Posterior cingulate gyrus (tissue), 11 donors: ENCODE data around the gene PDGFA.
A peak's percentile ranks its signal among the peaks of the same experiment; 100 is the strongest.

Experiments
- DNase-seq, 10 donors: peaks; one replicate each; pipeline versions ENCODE4 v3.0.0 to v3.0.0-alpha.2; 2020 to 2021; ENCODE audit warnings: mixed read lengths in 3 of 10
- intact Hi-C: fragments of 100-400 bp; cut with DNase I; formaldehyde crosslinking; loops from one replicate; pipeline ENCODE4 v1.15.1; 2023

Gene PDGFA

DNA sequence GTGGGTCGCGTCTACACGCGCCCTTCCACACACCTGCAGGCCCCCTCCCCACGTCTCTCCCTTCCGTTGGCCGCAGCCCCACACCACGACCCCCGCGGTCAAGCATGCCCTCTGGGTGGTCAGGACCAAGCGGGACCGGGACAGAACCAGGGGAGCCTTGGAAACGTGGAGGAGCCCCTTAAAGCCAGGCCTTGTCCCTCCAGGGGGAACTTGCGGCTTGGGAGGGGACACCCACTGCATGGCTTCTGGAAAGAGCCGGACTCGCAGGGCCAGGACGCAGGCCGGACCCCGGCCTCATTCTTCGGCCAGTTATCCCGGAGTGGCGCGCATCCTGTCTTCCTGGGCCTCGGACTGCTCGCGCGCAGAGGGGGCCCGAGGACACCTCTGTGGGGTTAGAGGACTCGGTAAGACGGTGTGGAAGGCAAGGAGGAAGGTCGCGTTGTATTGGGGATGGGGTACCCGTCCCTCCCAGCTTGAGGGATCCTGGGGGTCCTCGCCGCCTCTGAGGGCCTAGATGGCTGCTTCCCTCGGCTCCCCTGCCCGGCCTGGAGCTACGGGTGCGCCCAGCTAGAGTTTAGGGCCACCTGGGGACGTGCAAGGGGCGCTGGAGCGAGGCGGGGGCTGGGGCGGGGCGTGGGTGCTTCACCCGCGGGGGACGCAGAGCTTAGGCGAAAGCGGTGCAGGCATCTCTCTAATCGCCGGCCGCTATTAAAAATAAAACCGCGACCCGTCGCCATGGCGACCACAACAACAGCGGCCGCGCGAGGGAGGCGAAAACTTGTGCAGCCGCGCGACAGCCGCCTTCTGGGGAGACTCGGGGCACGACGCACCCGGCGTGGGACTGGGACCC is 1.8 kb upstream of the PDGFA start:
- intact Hi-C loops, result loop anchor here (5.0 to 10.0 kb wide), 2 partner anchors 113 to 256 kb away; no protein-coding TSS in a partner anchor
- peak in 7 of 10 donors; percentile 47 to 93 (median 66) for DNase-seq

DNA sequence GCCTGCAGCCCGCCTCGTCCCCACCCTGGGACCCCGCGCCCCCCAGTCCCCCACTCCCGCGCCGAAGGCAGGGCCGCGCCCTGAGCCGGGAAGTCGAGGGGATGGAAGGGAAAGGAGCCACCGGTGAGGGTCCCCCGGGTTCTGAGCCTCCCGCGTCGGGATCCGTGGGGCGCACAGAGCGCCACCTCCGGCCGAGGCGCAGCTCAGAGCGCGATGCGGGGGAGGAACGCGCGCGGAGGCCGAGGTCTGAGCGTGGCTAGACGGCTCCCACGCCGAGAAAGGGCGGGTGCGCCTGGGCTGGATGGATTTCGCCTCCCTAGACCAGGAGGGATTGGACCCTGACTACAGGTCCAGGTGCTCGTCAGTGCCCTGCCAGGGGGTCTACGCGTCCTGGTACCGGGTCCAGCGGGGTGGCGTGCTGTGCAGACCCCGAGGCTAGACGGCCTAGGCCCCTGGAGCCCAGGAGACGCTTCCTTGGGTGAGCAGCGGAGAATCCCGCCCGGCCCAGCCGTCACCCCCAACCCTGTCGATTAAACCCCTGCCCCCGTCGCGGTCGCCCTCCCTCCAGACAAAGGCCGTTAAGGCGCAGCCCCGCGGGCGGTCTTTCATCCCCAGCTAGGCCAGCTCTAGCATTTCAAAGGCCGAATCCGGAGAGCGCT is 986 bp upstream of the PDGFA start:
- intact Hi-C loops, result loop anchor here (5.0 to 10.0 kb wide), 2 partner anchors 114 to 257 kb away; no protein-coding TSS in a partner anchor
- DNase-seq, result peak in 2 of 10 donors; percentile 31 to 45

DNA sequence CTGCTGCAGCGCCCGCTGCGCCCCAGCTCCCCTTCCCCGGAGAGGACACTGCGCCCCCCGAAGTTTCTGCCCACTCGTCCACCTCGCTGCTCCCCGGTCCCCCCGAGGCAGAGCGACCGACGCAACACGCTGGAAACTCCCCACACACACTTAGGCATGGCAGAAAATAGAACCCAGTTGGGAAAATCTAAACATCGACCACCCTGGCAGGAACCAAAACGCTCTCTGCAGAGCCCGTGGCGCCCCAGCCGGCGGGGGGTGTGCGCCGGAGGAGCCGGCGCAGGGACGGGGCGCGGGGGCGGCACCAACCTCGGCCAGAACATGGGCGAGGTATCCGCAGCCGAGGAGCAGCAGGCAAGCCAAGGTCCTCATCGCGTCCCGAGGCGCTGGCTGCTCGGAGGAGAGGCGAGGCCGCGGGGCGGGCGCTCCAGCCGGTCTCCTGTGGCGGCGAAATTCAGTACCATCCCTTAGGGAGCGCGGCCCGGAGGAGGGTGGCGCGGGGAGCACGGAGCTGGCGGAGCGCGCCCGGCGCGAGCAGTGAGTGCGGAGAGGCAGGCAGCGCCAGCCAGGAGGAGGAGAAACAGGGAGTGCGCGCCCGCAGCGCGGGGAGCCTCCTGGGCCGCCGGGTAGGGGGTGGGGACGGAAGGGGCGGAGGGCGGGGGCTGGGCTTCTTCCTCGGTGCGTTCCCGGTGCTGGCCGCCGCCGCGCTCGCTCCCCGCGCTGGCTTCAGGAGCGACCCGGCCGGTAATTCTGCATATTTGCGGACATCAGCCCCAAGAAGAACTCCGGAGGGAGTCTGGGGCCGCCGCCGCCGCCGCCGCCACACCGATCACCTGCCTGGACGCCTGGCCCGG is 789 bp downstream of the PDGFA start:
- intact Hi-C loops, result loop anchor here (2.0 to 5.0 kb wide), 2 partner anchors 78 to 186 kb away; no protein-coding TSS in a partner anchor
- peak; percentile 80 to 98 (median 86) for DNase-seq

DNA sequence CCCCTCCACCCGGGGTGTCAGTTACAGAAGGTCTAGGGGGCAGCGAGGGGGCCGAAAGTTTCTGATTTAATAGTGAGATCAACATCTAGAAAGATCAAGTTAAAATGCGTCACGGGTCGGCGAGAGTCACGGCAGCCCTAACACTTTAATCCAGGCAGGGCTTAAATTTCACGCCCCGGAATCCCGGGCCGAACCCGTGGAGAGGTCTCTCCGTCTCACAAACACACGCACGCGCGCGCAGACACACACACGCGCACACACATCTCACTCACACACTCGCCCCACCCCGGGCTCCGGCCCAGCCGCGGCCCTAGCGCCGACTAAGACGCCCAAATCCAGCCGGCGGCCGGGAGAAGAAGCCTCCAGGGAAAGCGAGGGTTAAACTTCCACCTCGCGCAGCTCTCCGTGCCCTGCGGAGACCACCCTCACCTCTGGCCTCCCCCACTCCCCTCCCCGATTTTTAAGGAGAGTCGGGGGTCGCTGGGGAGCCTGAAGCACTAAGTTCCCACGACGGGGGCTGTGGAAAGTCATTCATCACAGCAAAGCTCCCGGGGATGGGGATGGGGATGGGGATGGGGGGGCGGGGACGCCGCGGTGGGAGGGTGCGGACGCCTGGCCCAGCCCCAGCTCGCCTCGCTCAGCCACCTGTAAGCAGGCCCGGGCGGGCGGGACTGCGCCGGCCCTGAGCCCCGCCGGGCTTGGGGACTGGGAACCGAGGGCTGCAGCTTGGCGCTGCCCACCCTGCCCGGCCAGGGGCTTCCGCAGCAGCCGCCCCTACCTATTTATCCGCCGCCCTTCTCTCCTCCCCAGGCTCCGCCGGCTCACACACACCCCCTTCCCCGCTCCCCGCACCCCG is 1.6 kb downstream of the PDGFA start:
- intact Hi-C loops, result loop anchor here (2.0 to 5.0 kb wide), 2 partner anchors 79 to 185 kb away; no protein-coding TSS in a partner anchor
- peak; percentile 55 to 95 (median 74) for DNase-seq

DNA sequence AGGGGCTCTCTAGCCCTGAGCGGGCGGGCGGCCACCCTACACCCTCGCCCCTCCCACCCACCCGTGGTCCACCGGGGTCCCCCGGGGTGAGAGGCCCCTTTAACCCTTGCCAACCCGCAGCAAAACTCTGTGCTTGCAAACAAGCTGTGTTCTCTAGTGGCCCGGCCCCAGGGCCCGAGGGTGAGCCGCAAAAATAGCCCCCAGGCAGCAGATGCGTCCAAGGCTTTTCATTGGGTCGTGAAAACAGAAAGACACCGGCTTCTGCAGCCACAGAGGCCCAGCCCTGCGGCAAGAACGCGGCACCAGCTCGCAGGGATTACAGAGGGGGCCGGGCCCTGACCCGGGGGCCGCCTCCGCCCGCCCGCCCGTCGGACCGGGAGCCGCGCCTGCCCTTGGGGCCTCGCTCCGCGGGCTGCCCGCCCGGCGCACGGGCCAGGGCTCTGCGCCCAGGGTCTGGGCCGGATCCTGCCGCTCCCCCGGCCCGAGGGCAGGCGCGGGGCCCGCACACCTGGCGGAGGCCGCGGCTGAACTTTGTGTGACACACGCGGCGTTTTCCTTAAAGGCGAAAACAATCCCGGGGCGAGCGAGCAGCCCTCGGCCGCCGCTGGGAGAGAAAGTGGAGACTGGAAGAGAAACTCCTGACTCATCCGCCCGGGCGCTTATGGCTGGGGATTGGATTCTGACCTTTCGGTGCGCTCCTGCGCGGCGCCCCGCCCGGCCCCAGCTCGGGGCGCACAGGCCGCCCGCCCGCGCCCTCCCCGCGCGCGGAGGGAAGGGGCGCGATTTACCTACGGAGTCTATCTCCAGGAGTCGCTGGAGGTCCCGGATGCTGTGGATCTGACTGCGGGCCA is 2.8 kb downstream of the PDGFA start:
- intact Hi-C loops, result loop anchor here (5.0 kb wide), 1 partner anchor 80 kb away; no protein-coding TSS in a partner anchor
- peak in 2 of 10 donors; percentile 15 to 33 for DNase-seq

DNA sequence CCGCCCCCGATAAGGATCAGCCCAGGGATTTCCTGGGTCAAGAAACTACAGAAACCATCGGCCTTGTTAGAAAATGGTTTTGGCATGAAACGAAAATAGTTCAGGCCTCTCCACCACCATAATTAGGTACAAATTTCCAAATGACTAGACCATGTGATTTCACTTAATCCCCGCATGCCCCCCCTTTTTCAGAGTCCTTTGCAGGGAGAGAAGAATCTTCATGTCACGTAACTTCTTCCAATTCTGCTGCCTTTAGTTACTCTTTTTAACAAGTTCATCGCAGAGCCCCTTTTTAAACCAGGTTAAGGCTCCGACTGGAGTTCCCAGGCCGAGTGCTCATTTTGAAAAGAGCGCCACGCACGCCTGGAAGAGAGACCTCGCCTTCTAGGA is 3.4 kb downstream of the PDGFA start:
- DNase-seq, result no peak
- intact Hi-C loops, result loop anchor here (5.0 kb wide), 1 partner anchor 81 kb away; no protein-coding TSS in a partner anchor

DNA sequence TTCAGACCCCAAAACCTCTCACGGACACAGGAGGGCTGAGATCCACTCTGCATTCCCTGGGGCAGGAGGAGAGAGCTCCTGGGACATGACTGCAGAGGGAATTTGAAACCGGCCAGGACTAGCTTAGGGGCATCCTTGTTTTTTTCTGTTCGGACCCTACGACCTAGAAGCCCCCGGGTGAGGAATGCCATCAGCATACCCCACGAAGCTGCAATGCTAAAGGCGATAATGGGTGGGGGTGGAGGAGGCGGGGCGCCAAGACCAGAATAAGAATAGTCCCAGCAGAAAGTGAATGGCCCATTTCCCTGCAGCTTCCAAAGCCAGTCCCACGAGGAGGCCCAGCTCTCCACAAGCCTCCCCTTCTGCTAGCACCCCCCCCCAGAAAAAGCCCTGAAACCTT is 4.0 kb downstream of the PDGFA start:
- no peak for DNase-seq
- intact Hi-C loops, result loop anchor here (5.0 kb wide), 1 partner anchor 82 kb away; no protein-coding TSS in a partner anchor

- peak in 9 of 10 donors; percentile 65 to 95 (median 73) for DNase-seq
Measured at GRCh38 chr7:514651-515598, 4.7 kb downstream of the PDGFA start.

DNA sequence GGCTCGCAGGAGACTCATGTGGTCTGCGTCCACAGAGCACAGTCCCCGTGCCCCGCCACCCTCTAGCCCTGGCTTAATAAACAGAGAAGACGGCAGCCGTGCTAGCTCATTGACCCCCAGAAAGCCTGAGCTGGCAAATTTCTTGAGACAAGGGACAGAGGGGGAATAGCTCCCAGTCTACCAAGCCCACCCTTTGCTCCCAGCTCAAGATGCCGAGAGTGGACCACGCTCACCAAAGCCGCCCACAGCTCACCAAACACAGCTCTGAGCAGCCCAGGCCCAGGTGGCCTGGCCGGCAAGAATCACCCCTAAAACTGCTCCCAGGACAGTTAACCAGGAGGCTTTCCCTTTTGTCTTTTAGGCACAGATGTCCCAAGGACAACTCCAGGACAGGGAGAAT is 5.4 kb downstream of the PDGFA start:
- intact Hi-C loops, result no loop called here
- DNase-seq, result no peak

More at GRCh38 chr7:514651-515598, 4.7 kb downstream of the PDGFA start:
- intact Hi-C loops, result loop anchor here (5.0 kb wide), 1 partner anchor 82 kb away; no protein-coding TSS in a partner anchor

DNA sequence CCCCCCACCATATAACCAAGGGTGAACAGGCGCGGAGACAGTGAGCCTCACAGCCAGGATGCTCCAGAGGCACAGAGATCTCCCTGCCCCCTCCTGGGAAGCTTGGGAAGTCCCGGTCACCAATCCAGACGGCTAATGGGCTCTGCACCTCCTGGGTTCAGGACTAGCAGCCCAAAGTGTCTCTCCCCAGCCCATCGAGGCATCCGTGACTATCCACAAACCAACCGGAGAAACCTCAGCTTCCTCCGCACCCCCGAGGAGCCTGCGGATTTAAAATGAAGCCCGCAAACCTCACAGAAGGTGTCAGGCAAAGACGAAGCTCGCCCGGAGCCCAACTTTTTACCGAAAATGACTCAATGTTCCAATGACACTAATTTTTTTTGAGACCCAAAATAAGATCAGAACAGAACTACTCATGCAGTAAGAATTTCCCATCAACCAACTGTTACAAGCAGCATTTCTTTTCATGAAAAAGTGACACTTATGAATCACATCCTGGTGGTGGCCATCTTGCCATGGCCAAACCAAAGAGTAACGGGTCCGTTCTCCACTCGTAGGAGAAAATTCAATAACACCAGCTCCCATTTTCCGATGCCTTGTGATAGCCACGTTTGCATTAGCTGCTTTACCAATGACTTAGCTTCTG is 6.0 kb downstream of the PDGFA start:
- intact Hi-C loops, result no loop called here
- no peak for DNase-seq

DNA sequence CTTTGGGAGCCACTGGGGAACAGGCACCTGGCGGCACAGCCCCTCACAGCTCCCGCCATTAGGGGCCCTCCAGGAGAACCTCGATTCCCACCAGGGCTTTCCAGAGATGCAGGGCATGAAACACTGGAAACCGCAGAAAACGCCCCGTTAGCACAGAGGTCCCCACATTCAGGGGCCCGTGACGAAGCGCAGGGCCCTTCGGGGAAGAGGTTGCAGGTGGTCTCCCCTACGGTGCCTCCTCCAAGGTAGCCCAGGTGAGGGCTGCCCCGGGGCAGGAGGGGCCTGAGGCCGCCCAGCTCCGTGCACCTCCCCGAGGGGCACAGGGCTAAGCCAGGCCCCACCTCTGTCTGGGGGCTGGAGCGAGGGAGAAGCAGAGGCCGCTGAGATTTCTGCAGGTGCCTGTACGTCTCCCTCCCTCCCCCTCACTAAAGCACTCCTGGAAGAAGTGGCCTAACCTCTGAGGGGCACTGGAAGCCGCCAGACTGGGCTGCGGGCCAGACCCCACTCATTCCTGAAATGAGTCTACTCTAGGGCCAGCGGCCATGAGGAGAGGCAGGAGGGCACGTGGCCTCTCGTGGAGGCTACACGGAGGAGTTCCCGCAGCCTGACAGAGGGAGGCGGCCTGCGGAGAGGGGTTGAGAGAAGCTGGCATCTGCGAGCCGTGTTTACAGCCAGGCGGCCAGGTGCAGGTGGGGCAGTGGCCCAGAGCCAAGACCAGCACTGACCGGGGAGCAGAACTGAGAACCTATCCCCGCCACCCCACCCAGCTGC is 6.9 kb downstream of the PDGFA start:
- peak in 2 of 10 donors; percentile 55 to 68 for DNase-seq
- intact Hi-C loops, result no loop called here

DNA sequence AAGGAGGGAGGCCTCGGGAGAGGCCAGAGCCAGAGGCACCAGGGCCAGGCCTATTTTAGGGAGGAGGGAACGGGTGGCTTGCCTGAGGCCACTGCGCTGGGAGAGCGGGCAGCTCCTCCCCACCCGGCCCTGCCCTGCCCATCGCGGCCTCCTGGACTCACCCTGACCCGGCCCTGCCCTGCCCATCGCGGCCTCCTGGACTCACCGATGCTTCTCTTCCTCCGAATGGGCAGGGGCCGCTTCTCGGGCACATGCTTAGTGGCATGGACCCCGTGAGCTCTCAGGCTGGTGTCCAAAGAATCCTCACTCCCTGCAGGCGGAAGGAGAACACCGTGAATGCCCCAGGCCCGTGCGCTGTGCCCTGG is 7.5 kb downstream of the PDGFA start:
- intact Hi-C loops, result no loop called here
- peak in 3 of 10 donors; percentile 25 to 79 (median 33) for DNase-seq

DNA sequence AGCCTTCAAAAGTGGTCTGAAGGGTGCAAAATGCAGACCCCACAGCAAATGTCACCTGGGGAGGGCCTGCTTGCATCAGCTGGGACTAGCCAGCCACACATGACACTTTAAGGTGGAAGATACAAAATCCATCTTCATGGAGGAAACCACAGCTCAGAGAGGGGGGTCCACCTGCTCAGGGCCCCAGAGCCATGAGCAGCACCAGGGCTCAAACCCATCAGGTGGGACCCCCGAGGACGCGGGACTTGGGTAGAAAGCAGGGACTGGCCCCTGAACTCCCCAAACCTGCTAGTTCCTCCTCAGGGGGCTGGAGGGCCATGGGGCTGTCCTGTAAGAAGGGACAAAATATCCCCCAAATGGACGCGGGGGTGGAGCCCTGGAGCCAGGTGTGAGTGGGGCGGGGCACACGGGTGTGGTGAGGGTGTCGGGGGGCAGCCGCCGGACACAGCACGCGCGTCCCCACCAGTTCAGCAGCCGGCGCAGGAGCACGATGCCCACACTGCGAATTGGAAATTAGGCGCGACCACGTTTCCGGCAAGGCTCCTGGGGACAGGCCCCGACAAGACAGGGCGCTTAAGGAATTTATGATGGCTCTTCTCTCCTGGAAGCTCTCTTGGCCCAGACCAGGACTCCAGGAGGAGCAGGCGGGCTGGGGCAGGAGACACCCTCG is 8.0 kb downstream of the PDGFA start:
- intact Hi-C loops, result no loop called here
- peak in 5 of 10 donors; percentile 3 to 74 (median 56) for DNase-seq

DNA sequence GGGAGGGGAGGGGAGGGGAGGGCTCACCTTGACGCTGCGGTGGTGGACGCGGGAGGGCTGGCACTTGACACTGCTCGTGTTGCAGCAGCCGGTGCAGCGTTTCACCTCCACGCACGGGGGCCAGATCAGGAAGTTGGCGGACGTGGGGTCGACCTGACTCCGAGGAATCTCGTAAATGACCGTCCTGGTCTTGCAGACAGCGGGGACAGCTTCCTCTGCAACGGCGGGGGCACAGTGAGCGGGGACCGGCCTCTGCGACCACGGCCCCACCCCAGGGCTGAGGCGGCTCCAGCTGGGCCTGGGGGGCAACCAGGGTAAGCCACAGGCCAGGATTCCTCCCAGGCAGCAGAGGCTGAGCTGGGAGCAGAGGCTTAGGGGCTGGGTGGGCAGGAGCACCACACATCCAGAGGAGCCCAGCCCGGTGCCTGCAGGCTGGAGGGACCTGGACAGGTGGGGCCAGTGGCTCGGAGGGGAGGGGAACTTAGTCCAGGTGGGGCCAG is 8.8 kb downstream of the PDGFA start:
- peak in 5 of 10 donors; percentile 4 to 84 (median 47) for DNase-seq
- intact Hi-C loops, result no loop called here

DNA sequence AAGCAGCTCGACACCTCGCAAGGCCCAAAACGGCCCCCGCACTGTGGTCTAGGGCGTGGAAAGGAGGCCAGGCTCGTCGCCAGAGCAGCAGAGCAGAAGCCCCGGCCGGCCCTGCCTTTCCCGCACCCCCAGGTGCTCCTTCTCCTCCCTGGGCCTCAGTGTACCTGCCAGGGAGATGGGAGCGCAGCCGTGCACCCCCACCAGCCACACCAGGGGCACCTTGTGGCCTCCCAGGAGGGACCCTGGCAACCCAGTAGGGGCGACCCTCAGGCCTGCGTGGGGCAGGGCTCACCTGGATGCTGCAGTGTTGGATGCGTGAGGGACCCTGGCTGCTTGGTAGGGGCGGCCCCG is 9.5 kb downstream of the PDGFA start:
- intact Hi-C loops, result no loop called here
- DNase-seq, result peak in 5 of 10 donors; percentile 4 to 77 (median 47)
